Stimulated activated CD8-positive, alpha-beta memory T cell treated with anti-CD3 and anti-CD28 coated beads, Interleukin-7, amount 100 ng/mL, for 48 hours (primary cell): ENCODE data around the gene ARHGEF11.
"Not testable (repeated sequence)": the region's sequence is repeated elsewhere in the genome, so short reads cannot be mapped to it uniquely, and the experiment has no call there.

ENCODE experiments used
- DNase-seq, 2 donors: peaks; one replicate each; pipeline ENCODE4 v3.0.0-alpha.2; 2020; ENCODE audit warnings: low read depth in 1 of 2; ENCODE audit errors: extremely low read depth in 1 of 2

Gene ARHGEF11, protein sequence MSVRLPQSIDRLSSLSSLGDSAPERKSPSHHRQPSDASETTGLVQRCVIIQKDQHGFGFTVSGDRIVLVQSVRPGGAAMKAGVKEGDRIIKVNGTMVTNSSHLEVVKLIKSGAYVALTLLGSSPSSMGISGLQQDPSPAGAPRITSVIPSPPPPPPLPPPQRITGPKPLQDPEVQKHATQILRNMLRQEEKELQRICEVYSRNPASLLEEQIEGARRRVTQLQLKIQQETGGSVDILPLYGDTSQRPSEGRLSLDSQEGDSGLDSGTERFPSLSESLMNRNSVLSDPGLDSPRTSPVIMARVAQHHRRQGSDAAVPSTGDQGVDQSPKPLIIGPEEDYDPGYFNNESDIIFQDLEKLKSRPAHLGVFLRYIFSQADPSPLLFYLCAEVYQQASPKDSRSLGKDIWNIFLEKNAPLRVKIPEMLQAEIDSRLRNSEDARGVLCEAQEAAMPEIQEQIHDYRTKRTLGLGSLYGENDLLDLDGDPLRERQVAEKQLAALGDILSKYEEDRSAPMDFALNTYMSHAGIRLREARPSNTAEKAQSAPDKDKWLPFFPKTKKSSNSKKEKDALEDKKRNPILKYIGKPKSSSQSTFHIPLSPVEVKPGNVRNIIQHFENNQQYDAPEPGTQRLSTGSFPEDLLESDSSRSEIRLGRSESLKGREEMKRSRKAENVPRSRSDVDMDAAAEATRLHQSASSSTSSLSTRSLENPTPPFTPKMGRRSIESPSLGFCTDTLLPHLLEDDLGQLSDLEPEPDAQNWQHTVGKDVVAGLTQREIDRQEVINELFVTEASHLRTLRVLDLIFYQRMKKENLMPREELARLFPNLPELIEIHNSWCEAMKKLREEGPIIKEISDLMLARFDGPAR (N-terminal part only)

GRCh38 chr1:157045250-157046218 is at the start of gene ARHGEF11:
Gene ARHGEF11 (minus strand): TSS chr1:157045742. CDS start chr1:157044330, 1,412 bp downstream.
- DNase-seq = peak in 1 of 2 donors; percentile 10

DNA sequence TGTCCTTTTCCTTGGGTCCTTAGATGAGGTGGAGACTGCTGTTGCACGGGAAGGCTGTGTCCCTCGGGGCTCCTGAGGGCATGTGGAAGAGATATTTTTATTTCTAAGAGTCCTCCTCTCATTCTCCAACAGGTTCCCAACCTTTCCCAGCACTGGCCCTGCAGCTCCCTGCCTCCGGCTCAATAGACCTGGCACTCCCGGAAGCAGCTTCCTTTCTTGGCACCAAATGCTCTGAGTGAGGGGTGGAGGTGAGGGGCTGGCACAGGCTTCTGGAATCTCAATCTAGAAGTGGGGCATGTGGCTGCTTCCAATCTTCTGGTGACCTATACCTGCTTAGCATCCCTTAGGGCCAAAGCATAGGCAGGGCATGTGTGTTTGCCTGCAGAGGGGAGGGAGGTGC is 49.5 kb upstream of the ARHGEF11 start:
- DNase-seq = no peak

GRCh38 chr1:157092831-157093230 is 47.3 kb upstream of the ARHGEF11 start:
- DNase-seq = no peak

DNA sequence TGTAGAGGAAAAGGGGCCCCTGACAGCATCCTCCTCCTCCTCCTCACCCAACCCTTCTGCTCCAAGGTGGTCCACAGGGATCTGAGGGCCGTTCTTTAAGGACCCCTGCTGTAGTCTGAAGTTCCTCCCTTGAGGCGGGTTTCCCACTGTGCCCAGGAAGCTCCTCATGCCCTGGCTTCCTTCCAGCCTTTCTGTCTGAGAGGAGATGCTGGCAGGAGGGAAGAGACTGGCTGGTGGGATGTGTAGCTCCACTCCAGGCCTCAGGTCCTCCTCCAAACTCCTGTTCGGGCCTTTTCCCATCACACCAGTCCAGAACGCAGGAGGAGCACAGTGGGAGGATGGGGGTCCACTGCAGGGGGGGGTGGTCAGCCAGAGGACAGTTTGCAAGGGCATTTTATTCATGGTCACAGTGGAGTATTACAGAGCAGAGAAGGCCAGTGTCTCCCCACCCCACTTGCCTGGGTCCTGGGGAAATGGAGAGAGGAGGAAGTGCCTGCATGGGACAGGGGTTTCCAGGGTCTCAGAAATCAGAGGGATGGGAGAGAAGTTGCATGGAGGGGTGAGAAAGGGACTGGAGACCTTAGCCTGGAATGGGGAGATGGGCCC is 46.2 kb upstream of the ARHGEF11 start:
- DNase-seq = no peak

DNA sequence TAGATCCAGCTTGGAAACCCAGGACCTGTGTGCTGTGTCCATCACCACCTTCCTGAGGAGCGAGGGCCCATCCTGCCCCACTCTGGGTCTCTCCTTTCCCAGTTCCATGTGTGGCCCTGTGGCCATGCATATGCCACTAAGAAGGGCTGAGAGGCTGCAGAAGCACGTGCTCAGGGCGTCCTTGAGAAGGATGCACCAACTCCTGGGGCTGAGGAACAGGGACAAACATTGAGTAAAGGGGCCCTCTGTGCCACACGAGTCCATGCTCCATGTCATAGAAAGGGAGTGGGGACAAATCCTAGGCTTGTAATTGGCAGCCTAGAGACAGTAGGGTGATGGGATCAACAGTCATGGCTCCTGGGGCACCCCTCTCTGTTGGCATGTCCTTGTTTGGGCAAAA is 45.6 kb upstream of the ARHGEF11 start:
- no peak for DNase-seq

DNA sequence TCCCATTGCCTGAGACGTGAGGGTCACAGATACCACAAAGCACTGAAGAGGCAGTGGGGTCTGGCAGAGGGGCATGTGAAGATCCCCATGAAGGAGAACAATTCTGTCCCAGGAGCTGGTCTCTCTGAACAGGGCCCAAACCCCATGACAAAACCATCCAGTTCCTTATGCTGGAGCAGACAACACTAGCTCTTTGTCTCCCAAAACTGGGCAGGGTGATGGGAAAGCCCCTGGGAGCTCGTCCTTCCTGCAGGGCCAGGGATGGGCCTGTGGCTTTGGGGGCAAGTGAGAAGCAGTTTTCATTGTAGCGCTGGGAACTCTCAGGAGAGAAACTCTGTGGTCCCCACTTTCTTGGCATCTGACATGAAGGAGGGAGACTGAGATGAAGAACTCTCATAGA is 45.2 kb upstream of the ARHGEF11 start:
- DNase-seq = no peak

DNA sequence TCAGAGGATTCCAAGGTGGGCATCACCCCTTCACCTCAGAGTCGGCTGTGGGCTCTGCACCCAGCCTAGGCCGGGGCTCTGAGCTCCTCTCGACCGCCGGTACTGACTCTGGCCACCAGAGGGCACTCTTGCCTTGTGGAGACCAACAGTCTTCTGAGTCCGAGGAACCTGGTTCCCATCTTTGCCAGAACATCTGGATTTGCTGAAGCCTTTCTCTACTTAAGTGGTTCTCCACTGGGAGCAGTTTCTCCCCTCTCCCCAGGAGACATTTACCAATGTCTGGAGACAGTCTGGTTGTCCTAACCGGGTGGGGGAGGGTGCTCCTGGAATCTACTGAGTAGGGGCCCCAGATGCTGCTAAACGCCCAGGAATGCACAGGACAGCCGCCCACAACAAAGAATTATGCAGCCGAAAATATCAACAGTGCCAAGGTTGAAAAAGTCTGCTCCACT is 44.7 kb upstream of the ARHGEF11 start:
- DNase-seq = peak; percentile 57 to 76

DNA sequence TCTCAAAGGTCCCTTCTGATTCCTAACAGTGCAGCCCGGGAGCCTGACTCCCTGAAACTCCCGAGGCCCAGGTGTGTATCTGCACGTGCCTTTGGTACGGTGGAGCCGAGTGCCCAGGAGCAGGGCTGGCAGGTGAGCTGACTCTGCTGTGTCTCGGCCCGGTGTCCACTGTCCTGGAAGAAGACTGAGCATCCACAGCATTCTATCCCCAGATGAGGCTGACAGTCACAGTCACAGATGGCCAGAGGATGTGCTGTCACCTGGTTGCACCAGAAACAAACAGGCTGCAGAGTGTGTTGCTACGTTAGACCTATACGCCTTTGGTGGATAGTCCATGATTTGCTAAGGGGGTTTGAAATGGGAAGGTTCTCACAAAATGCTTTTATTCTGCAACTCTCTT is 44.2 kb upstream of the ARHGEF11 start:
- DNase-seq = no peak

GRCh38 chr1:157088607-157089006 is 43.1 kb upstream of the ARHGEF11 start:
- no peak for DNase-seq

DNA sequence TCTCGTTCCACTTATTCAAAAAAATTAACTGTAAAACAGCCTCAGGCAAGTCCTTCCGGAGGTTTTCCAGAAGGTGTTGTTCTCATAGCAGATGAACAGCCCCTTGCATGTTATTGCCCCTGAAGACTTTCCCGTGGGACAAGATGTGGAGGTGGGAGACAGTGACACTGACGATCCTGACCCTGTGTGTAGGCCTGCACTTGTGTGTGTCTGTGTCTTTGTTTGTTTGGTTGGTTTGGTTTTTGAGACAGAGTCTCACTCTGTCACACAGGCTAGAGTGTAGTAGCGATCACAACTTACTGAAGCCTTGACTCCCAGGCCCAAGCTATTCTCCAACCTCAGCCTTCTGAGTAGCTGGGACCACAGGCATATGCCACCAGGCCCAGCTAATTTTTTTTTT is 41.5 kb upstream of the ARHGEF11 start:
- no peak for DNase-seq

DNA sequence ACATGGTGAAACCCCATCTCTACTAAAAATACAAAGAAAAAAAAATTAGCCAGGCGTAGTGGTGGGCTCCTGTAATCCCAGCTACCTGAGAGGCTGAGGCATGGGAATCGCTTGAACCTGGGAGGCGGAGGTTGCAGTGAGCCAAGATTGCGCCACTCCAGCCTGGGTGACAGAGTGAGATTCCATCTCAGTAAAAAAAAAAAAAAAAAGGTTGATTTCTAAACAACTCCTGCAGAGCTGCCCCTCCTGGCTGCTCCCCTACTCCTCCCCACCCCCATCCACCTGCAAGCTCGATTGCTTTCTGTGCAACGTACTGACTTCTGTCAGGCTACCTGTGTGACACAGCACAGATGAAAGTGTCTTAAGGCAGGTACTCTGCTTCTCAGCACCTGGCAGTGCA is 40.8 kb upstream of the ARHGEF11 start:
- no peak for DNase-seq

GRCh38 chr1:157085421-157085820 is 39.9 kb upstream of the ARHGEF11 start:
- no peak for DNase-seq

DNA sequence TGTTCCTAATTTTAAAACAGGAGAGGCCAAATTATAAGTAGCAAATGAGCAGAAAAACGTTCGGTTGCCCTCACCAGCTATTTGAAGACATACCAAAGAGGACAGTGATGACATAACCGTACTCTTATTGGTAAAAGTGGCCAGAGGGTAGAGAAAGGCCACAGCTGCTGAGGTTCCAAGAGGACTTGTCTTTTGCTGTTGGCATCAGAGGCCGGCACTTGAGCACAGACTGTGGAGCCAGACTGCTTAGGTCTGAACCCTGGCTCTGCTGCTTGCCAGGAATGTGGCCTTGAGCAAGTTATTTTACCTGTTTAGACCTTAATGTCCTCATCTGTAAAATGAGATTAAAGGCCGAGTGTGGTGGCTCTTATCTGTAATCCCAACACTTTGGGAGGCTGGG is 39.2 kb upstream of the ARHGEF11 start:
- no peak for DNase-seq

DNA sequence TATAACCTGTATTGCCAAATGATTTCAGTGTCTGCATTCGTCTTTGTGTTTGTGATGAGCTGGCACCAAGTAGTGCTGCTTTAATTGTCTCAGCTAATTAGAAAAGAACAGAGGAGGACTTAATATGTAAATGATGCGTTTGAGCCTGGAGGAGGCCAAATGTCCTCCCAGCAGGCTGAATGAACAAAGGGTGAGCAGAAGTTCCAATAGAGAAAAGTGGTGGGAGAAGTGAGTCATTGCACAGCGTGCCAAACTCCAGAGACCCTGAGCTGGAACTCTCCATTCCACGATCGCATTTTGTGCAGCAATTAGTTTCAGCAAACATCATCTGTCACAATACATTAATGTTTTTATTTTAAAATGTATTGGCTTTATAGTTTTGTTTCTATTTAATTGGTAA is 36.2 kb upstream of the ARHGEF11 start:
- no peak for DNase-seq

DNA sequence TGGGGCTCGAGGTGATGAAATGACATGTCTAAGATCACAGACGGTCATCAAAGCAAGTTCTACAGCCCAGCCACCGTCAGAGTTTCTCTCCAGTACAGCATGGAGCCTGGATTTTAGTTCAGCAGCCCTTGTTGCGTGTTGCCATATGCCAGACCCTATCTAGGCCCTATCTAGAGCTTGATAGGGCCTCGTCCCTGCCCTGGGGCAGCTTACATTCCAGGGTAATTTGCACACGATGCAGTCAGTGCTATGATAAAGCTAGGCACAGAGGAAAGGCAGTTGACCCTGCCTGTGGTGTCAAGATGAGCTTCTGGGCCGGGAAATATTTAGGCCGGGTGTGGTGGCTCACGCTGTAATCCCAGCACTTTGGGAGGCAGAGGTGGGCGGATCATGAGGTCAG is 35.2 kb upstream of the ARHGEF11 start:
- no peak for DNase-seq

GRCh38 chr1:157077394-157077793 is 31.9 kb upstream of the ARHGEF11 start:
- DNase-seq = no peak

DNA sequence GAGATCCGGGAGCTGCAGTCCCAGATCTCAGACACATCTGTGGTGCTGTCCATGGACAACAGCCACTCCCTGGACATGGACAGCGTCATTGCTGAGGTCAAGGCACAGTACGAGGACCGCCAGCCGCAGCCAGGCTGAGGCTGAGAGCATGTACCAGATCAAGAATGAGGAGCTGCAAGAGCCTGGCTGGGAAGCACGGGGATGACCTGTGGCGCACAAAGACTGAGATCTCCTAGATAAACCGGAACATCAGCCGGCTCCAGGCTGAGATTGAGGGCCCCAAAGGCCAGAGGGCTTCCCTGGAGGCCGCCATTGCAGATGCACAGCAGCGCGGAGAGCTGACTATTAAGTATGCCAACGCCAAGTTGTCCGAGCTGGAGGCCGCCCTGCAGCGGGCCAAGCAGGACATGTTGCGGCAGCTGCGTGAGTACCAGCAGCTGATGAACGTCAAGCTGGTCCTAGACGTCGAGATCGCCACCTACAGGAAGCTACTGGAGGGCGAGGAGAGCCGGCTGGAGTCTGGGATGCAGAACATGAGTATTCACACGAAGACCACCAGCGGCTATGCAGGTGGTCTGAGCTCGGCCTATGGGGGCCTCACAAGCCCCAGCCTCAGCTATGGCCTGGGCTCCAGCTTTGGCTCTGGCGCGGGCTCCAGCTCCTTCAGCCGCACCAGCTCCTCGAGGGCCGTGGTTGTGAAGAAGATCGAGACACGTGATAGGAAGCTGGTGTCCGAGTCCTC is 28.6 kb upstream of the ARHGEF11 start:
- DNase-seq = peak in 1 of 2 donors; percentile 34

DNA sequence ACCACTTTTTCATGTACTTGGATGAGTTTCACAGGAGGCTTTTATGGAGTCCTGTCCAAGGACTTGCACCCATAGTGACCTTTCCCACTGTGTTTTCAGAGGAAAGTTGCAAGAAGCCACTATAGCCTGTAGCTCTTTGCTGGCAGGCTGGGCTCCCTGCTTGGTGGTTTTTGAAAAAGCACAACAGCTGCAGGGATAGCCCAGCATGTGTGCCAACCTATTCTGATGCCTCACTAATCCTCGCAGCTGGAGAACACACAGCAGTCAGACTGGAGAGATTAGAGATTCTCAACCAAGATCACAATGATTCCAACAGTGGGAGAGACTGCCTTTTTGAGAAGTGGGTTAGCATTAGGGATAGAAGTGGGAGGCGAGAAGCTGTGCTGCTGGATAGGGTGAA is 24.1 kb upstream of the ARHGEF11 start:
- DNase-seq = no peak

DNA sequence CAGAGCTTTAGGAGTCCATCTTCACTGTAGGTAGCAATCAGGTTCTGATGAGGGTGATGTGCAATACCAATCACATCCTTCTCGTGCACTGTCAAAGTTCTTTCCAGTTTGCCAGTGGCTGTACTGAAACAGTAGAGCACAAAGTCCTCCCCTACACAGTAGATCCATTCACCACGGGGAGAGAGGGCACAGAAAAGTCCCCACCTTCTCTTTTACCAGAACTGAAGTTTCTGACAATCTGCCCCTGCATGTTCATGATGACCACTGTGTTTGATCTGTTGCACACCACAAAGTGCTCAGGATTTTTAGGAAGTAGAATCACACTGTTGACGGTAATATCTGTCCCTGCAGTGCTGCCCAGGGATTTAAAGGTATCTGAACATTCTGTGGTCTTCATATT is 13.7 kb upstream of the ARHGEF11 start:
- not testable (repeated sequence) for DNase-seq

GRCh38 chr1:157056269-157056668 is 10.7 kb upstream of the ARHGEF11 start:
- no peak for DNase-seq
